GM13976 (cell line): ENCODE measurements around the gene SAG.

ENCODE experiments used
- DNase-seq: peaks from one replicate; pipeline ENCODE4 v3.0.0; 2012; ENCODE audit warnings: low spot score
- CTCF ChIP-seq: IDR thresholded peaks from 2 replicates; pipeline ENCODE4 v1.5.1; 2012; ENCODE audit warnings: borderline replicate concordance, mild to moderate bottlenecking; ENCODE audit not compliant: insufficient read depth; ENCODE audit errors: extremely low read depth, missing control alignments, control extremely low read depth
- in situ Hi-C: fragments of 300-500 bp; cut with MboI; formaldehyde crosslinking; loops from one replicate; pipeline ENCODE4 v1.12.0; 2022; ENCODE audit warnings: low sequenced_read_pairs, mixed read lengths, inconsistent platforms; ENCODE audit not compliant: unreplicated experiment

The SAG gene

GRCh38 chr2:233290051-233290845 is 17.4 kb upstream of the SAG start:
- TF ChIP-seq CTCF, result no peak
- in situ Hi-C loops, result loop anchor here (25.0 kb wide), 1 partner anchor 422 kb away; the partner anchor contains the start of genes UGT1A4 and UGT1A5
- no peak for DNase-seq

GRCh38 chr2:233295891-233296290 is 11.7 kb upstream of the SAG start:
- no peak for DNase-seq
- in situ Hi-C loops, result loop anchor here (25.0 kb wide), 1 partner anchor 416 kb away; the partner anchor contains the start of genes UGT1A4 and UGT1A5
- TF ChIP-seq CTCF, result no peak

- no peak for TF ChIP-seq CTCF
- DNase-seq, result peak; percentile 20
- in situ Hi-C loops, result loop anchor here (25.0 kb wide), 1 partner anchor 415 kb away; the partner anchor contains the start of genes UGT1A4 and UGT1A5
Measured at GRCh38 chr2:233297076-233297475, 10.5 kb upstream of the SAG start.

GRCh38 chr2:233300401-233300800 is 7.2 kb upstream of the SAG start:
- TF ChIP-seq CTCF, result no peak
- no peak for DNase-seq
- in situ Hi-C loops, result no loop called here

GRCh38 chr2:233301248-233301647 is 6.4 kb upstream of the SAG start:
- DNase-seq, result no peak

GRCh38 chr2:233301811-233302210 is 5.8 kb upstream of the SAG start:
- no peak for TF ChIP-seq CTCF
- DNase-seq, result no peak
- in situ Hi-C loops, result no loop called here

More at GRCh38 chr2:233301248-233301647, 6.4 kb upstream of the SAG start:
- TF ChIP-seq CTCF, result no peak
- in situ Hi-C loops, result no loop called here
